Measurements from ENCODE around the gene TCTN2. TPM values are rescaled to one million over a fixed set of nuclear protein-coding genes. Genes with fewer than 3 reads are reported as not detected.

Gene TCTN2
- total RNA-seq, 1 donor from 2014 or later: 29.5 TPM

DNA sequence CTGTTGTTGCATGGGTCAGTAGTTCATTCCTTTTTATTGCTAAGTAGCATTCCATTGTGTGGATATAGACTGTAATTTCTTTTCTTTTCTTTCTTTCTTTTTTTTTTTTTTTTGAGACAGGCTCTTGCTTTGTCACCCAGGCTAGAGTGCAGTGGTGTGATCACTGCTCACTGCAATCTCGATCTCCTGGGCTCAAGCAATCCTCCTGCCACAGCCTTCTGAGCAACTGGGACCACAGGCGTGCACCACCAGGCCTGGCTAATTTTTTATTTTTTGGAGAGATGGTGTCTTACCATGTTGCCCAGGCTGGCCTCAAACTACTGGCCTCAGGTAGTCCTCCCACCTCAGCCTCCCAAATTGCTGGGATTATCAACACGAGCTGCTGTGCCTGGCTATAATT is 46.4 kb downstream of the TCTN2 start:
- Mint-ChIP-seq H3K36me3 (peaks cover 4% of the 10 kb centered on the region), H3K4me1 (ENCODE audit: unreplicated experiment) (peaks cover 17% of the 10 kb centered on the region), H3K27ac (no peak overlapping the region), H3K27me3 (no peaks in the 10 kb centered on the region), H3K9me3 (no peaks in the 10 kb centered on the region), H3K4me3 (no peak overlapping the region)
- no peak for DNase-seq (ENCODE audit: extremely low spot score, unreplicated experiment)
- TF ChIP-seq, protein P1, sequence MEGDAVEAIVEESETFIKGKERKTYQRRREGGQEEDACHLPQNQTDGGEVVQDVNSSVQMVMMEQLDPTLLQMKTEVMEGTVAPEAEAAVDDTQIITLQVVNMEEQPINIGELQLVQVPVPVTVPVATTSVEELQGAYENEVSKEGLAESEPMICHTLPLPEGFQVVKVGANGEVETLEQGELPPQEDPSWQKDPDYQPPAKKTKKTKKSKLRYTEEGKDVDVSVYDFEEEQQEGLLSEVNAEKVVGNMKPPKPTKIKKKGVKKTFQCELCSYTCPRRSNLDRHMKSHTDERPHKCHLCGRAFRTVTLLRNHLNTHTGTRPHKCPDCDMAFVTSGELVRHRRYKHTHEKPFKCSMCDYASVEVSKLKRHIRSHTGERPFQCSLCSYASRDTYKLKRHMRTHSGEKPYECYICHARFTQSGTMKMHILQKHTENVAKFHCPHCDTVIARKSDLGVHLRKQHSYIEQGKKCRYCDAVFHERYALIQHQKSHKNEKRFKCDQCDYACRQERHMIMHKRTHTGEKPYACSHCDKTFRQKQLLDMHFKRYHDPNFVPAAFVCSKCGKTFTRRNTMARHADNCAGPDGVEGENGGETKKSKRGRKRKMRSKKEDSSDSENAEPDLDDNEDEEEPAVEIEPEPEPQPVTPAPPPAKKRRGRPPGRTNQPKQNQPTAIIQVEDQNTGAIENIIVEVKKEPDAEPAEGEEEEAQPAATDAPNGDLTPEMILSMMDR (conservative IDR thresholded peaks at IDR 0.05): no peak

DNA sequence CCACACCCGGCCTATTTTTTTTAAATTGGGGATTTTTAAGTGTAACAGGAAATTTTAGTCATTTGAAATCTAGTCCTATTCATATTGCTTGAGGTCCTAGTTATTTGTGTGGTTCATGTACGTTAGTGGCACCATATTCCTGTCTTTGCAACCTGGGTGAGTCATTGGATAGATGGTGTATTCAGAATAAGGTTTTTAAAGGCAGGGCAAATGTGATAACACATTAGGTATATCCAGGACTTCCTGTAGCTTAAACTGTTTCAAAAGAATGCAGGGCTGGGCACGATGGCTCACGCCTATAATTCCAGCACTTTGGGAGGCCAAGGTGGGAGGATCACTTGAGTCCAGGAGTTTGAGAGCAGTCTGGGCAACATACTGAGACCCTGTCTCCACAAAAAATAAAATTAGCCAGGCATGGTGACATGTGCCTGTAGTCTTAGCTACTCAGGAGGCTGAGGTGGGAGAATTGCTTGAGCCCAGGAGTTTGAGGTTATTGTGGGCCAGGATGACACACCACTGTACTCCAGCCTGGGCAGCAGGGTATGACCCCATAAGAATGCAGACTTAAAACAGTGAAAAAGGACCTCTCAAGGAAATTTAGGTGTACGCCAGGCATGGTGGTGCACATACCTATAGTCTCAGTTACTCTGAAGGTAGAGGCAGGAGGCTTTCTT is 49.4 kb downstream of the TCTN2 start:
- Mint-ChIP-seq H3K9me3 (no peaks in the 10 kb centered on the region), H3K27ac (peak overlapping the region; percentile 69), H3K36me3 (peaks cover 4% of the 10 kb centered on the region), H3K4me3 (no peak overlapping the region), H3K4me1 (ENCODE audit: unreplicated experiment) (no peaks in the 10 kb centered on the region), H3K27me3 (no peaks in the 10 kb centered on the region)
- DNase-seq (ENCODE audit: extremely low spot score, unreplicated experiment): no peak
- TF ChIP-seq, protein P1 (conservative IDR thresholded peaks at IDR 0.05): no peak

DNA sequence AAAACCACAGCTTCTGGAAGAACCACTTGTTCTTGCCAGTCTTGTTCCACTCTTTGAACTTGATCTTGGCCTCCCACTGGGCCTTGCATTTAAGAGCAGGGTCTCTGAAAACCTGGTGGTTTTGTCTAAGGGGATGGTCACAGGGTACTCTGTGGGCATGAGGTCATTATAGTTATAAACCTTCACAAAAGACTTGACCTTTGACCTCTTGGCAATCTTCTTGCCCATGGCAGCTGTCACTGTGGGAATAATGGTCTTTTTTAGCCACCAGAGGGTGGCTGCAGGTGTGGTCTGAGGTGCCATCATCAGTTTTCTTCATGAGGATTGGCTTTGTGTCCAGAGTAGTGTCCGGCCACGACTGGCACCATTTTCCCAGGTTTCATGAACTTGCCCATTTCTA is 50.3 kb downstream of the TCTN2 start:
- Mint-ChIP-seq H3K4me1 (ENCODE audit: unreplicated experiment) (no peaks in the 10 kb centered on the region), H3K27ac (no peak overlapping the region), H3K4me3 (no peak overlapping the region), H3K27me3 (no peaks in the 10 kb centered on the region), H3K36me3 (peaks cover 9% of the 10 kb centered on the region), H3K9me3 (no peaks in the 10 kb centered on the region)
- TF ChIP-seq, protein P1 (conservative IDR thresholded peaks at IDR 0.05): no peak
- no peak for DNase-seq (ENCODE audit: extremely low spot score, unreplicated experiment)

DNA sequence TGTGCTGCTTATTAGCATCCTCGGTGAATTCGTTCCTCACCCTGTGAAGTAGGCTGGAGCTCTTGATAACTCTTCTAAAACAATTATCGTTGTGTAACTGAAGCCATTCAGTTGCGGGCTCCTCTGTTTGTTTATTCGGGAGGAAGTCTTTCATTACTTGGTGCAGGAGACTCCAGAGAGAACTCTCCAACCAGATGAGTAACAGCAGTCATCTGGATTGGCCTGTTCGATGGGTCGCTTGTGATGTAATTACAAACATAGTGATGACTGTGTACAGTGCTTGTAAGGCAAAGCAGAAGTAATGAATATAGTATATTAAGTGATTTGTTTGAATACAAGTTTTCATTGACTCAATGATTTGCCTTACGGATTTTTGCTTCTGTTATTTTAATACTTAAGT is 52.1 kb downstream of the TCTN2 start:
- TF ChIP-seq, protein P1 (conservative IDR thresholded peaks at IDR 0.05): no peak
- no peak overlapping the region for H3K4me3 Mint-ChIP-seq
- H3K9me3 Mint-ChIP-seq: no peaks in the 10 kb centered on the region
- no peak overlapping the region for H3K27ac Mint-ChIP-seq
- H3K36me3 Mint-ChIP-seq: peaks cover 9% of the 10 kb centered on the region
- H3K27me3 Mint-ChIP-seq: no peaks in the 10 kb centered on the region
- no peak for DNase-seq (ENCODE audit: extremely low spot score, unreplicated experiment)
- no peaks in the 10 kb centered on the region for H3K4me1 Mint-ChIP-seq (ENCODE audit: unreplicated experiment)

DNA sequence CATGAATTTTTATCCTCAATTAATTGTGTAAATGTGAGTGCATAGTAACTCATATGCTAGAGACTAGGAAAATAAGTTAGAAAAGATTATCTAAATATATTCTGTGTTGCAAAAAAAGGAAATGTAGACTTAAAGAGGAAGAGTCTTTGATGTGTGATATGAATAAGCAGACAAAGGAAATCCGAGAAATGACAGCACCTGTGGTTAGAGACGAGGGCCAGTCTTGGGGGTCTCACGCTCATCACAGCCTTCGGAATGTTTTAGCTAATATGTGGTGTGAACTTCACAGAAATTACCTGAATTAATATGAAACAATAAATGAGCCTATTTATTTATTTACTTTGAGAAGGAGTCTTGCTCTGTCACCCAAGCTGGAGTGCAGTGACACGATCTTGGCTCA is 52.9 kb downstream of the TCTN2 start:
- TF ChIP-seq, protein P1 (conservative IDR thresholded peaks at IDR 0.05): no peak
- Mint-ChIP-seq H3K4me3 (no peak overlapping the region), H3K4me1 (ENCODE audit: unreplicated experiment) (no peaks in the 10 kb centered on the region), H3K27ac (no peak overlapping the region), H3K36me3 (peaks cover 14% of the 10 kb centered on the region), H3K9me3 (no peaks in the 10 kb centered on the region), H3K27me3 (no peaks in the 10 kb centered on the region)
- DNase-seq (ENCODE audit: extremely low spot score, unreplicated experiment): no peak

Data from type B pancreatic cell (in vitro differentiated cells).